Stimulated activated CD4-positive, alpha-beta T cell treated with anti-CD3 and anti-CD28 coated beads, Interleukin-2, amount 100 ng/mL, for 24 hours (primary cell): ENCODE data around the gene CCDC60.

Experiments used
- DNase-seq, 2 donors: peaks; one replicate each; pipeline ENCODE4 v3.0.0-alpha.2; 2020

Gene CCDC60

GRCh38 chr12:119546340-119546739, 211.8 kb downstream of the CCDC60 start:
- DNase-seq: no peak

GRCh38 chr12:119547001-119547400, 212.5 kb downstream of the CCDC60 start:
- no peak for DNase-seq

- DNase-seq: no peak
Observed at GRCh38 chr12:119556854-119557253, 222.3 kb downstream of the CCDC60 start.

- no peak for DNase-seq
Observed at GRCh38 chr12:119565404-119565803, 230.9 kb downstream of the CCDC60 start.

- DNase-seq: no peak
Observed at GRCh38 chr12:119570771-119571170, 236.2 kb downstream of the CCDC60 start.

- no peak for DNase-seq
Observed at GRCh38 chr12:119573086-119573485, 238.6 kb downstream of the CCDC60 start.

- DNase-seq: no peak
Observed at GRCh38 chr12:119574255-119574654, 239.7 kb downstream of the CCDC60 start.

GRCh38 chr12:119576118-119576810, 241.7 kb downstream of the CCDC60 start:
- no peak for DNase-seq

- DNase-seq: no peak
Observed at GRCh38 chr12:119576915-119577314, 242.4 kb downstream of the CCDC60 start.

GRCh38 chr12:119578112-119578511, 243.6 kb downstream of the CCDC60 start:
- peak in 1 of 2 donors; percentile 28 for DNase-seq

GRCh38 chr12:119589097-119589496, 254.6 kb downstream of the CCDC60 start:
- DNase-seq: no peak

- DNase-seq: no peak
Observed at GRCh38 chr12:119589634-119590033, 255.1 kb downstream of the CCDC60 start.
